Mesendoderm (in vitro differentiated cells): Measurements from ENCODE around the gene KRTAP17-1.

Source experiments
- DNase-seq: peaks from one replicate; pipeline ENCODE4 v3.0.0; 2013
- H2AK5ac ChIP-seq: 2 replicates; pipeline ENCODE4 v1.6.1; 2013; ENCODE audit warnings: low read length, inconsistent platforms
- H2BK120ac ChIP-seq: 2 replicates; pipeline ENCODE4 v1.6.1; 2013; ENCODE audit warnings: low read depth, mild to moderate bottlenecking, low read length, moderate library complexity, mixed read lengths
- H2BK15ac ChIP-seq: replicated peaks from 2 replicates; pipeline ENCODE4 v1.6.1; 2013; ENCODE audit warnings: low read depth, mild to moderate bottlenecking, moderate library complexity
- H2BK5ac ChIP-seq: 2 replicates; pipeline ENCODE4 v1.6.1; 2013; ENCODE audit warnings: low read length, inconsistent platforms
- H3K18ac ChIP-seq: 2 replicates; pipeline ENCODE4 v1.6.1; 2013; ENCODE audit warnings: mild to moderate bottlenecking, low read length, mixed read lengths
- H3K23ac ChIP-seq: one replicate; pipeline ENCODE4 v1.6.1; 2013; ENCODE audit warnings: low read length
- H3K27ac ChIP-seq: 2 replicates; pipeline ENCODE4 v1.5.1; 2013; ENCODE audit warnings: low read depth, mild to moderate bottlenecking, inconsistent platforms, low read length, moderate library complexity
- H3K27me3 ChIP-seq: 2 replicates; pipeline ENCODE4 v1.6.1; 2013; ENCODE audit warnings: low read length, control low read depth, mild to moderate bottlenecking, inconsistent platforms; ENCODE audit not compliant: insufficient read depth, poor library complexity
- H3K36me3 ChIP-seq: 2 replicates; pipeline ENCODE4 v1.6.1; 2013; ENCODE audit warnings: low read length, inconsistent platforms; ENCODE audit not compliant: control insufficient read depth, insufficient read depth
- H3K4ac ChIP-seq: one replicate; pipeline ENCODE4 v1.6.1; 2013; ENCODE audit warnings: low read depth, mild to moderate bottlenecking, low read length, moderate library complexity
- H3K4me1 ChIP-seq: 2 replicates; pipeline ENCODE4 v1.6.1; 2013; ENCODE audit warnings: low read depth, low read length, inconsistent platforms; ENCODE audit not compliant: control insufficient read depth
- H3K4me2 ChIP-seq: 2 replicates; pipeline ENCODE4 v1.6.1; 2013; ENCODE audit warnings: low read length
- H3K4me3 ChIP-seq: 2 replicates; pipeline ENCODE4 v1.5.1; 2013; ENCODE audit warnings: mild to moderate bottlenecking, low read length
- H3K56ac ChIP-seq: one replicate; pipeline ENCODE4 v1.6.1; 2013; ENCODE audit warnings: low read length
- H3K79me1 ChIP-seq: 2 replicates; pipeline ENCODE4 v1.6.1; 2013; ENCODE audit warnings: low read length, inconsistent platforms
- H3K79me2 ChIP-seq: 2 replicates; pipeline ENCODE4 v1.6.1; 2013; ENCODE audit warnings: mild to moderate bottlenecking, low read length; ENCODE audit not compliant: control insufficient read depth, insufficient read depth
- H3K9ac ChIP-seq: 2 replicates; pipeline ENCODE4 v1.6.1; 2013; ENCODE audit warnings: low read length, inconsistent platforms
- H4K5ac ChIP-seq: one replicate; pipeline ENCODE4 v1.6.1; 2013; ENCODE audit warnings: low read length
- H4K8ac ChIP-seq: one replicate; pipeline ENCODE4 v1.6.1; 2013; ENCODE audit warnings: low read depth, mild to moderate bottlenecking, control low read depth, low read length, moderate library complexity
- WGBS: extraction: QIAGEN DNeasy Blood & Tissue Kit; methylation state at CpG from one replicate; pipeline ENCODE4 v1.1.7; 2013; ENCODE audit warnings: low lambda C conversion rate, missing lambda C conversion rate; ENCODE audit not compliant: insufficient coverage; ENCODE audit errors: extremely low coverage; 5-methylcytosine and 5-hydroxymethylcytosine counted together

KRTAP17-1 gene

DNA sequence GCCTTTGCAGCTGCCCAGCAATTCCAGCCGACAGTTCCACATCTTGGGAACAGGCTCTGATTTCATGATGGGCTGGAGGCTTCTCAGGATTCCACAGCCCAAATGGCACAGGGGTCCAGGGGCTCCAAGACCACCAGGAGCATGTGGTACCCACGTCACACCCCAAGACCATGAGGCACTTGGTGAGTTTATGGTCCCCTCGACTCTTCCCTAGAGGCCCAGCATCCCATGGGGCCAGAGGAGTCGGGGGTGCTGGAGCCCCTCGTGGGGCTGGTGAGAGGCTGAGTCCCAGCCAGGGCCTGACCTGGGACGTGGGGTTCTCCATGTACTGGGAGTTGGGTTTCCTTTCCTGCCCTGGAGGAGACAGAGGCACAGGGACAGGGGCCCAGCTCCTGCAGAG, 10.1 kb upstream of the KRTAP17-1 start:
- Histone ChIP-seq H3K4me2 (no peak overlapping the region), H3K23ac (no peak overlapping the region), H3K9ac (no peak overlapping the region), H3K4me3 (no peak overlapping the region), H3K18ac (no peak overlapping the region), H3K79me1 (no peaks in the 10 kb centered on the region), H3K4ac (no peak overlapping the region), H3K79me2 (no peaks in the 10 kb centered on the region), H4K8ac (no peak overlapping the region), H4K5ac (no peak overlapping the region), H3K36me3 (no peaks in the 10 kb centered on the region), H3K56ac (no peak overlapping the region), H3K27ac (no peak overlapping the region), H3K4me1 (no peaks in the 10 kb centered on the region), H2AK5ac (no peak overlapping the region), H3K27me3 (no peaks in the 10 kb centered on the region), H2BK120ac (no peak overlapping the region), H2BK15ac (no peak overlapping the region), H2BK5ac (no peak overlapping the region)
- DNase-seq = no peak
- no CpG with 5 or more reads among the region's 6 CpGs for WGBS

DNA sequence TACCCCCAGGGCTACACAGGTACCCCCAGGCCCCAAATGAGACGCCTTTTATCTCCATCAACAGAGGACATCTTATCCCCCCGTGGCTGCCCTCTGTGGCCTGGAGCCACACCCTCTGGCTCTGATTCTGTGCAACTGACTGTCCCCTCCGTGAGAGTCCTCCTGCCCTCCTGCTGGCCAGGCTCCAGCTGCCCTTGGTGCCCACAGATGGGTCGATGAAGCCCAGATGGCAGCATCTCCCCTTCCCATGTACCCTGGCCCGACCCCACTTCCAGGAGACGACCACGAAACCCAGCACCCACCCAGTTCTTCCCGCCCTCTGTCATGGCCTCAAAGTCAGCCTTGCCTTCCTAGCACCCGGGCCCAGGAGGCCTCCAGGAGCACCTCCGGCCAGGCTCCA, 9.6 kb upstream of the KRTAP17-1 start:
- no peaks in the 10 kb centered on the region for H3K79me1 ChIP-seq
- H3K36me3 ChIP-seq = no peaks in the 10 kb centered on the region
- H3K27me3 ChIP-seq = no peaks in the 10 kb centered on the region
- H3K4me3 ChIP-seq = no peak overlapping the region
- H4K8ac ChIP-seq = no peak overlapping the region
- no peak for DNase-seq
- no peak overlapping the region for H2BK15ac ChIP-seq
- no peak overlapping the region for H4K5ac ChIP-seq
- no peaks in the 10 kb centered on the region for H3K4me1 ChIP-seq
- WGBS = no CpG with 5 or more reads among the region's 10 CpGs
- no peak overlapping the region for H3K56ac ChIP-seq
- H3K79me2 ChIP-seq = no peaks in the 10 kb centered on the region
- H3K27ac ChIP-seq = no peak overlapping the region
- H3K4me2 ChIP-seq = no peak overlapping the region
- H3K9ac ChIP-seq = no peak overlapping the region
- H3K18ac ChIP-seq = no peak overlapping the region
- no peak overlapping the region for H3K23ac ChIP-seq
- H2AK5ac ChIP-seq = no peak overlapping the region
- H2BK120ac ChIP-seq = no peak overlapping the region
- no peak overlapping the region for H2BK5ac ChIP-seq
- no peak overlapping the region for H3K4ac ChIP-seq

DNA sequence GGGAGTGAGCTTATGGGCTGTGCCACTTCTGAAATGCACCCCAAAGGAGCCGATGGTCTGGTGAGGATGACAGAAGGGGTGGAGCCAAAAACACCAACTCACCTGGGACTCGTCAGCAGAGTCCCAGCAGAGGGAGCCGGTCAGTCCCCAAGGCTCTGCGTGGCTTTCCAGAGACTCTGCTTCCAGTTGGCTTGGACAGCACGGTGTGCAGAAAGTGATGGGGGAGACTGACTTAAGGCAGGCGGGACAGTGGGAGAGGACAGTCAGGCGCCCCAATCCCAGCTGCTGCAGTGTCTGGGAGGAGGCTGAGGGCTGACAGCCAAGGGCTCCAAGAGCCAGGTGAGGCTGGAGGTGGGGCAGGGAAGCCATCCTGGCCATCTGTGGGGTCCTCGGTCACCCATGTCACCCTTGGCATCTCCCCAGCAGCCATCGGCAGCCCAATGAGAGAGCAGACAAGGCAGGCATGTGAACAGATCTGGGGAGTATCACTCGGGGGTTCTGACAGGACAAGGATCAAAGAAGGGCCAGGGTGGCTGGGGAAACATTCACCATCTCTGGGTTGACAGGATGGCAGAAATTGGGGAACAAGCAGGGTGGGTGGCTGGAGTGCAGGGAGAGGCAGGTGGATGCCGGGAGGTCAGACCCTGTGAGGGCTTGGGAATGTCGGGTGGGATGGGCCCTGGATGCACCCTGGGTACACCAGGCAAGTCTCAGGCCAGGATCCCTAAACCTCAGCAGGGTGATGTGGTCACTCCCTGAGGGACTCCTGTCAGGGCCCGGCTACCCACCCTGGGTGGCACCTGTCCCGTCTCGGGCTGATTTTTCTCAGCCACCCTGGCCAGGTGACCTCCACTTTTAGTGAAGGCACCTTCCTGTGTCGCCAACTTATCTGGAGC, 8.9 kb upstream of the KRTAP17-1 start:
- H2BK5ac ChIP-seq = no peak overlapping the region

GRCh38 chr17:41322903-41323895, 7.7 kb upstream of the KRTAP17-1 start:
- DNase-seq = peak; percentile 14
- no peak overlapping the region for H3K4me3 ChIP-seq
- no peaks in the 10 kb centered on the region for H3K27me3 ChIP-seq
- no peak overlapping the region for H3K4ac ChIP-seq
- no peak overlapping the region for H3K4me2 ChIP-seq
- H3K9ac ChIP-seq = no peak overlapping the region
- no peaks in the 10 kb centered on the region for H3K36me3 ChIP-seq
- no peak overlapping the region for H2BK120ac ChIP-seq
- no peaks in the 10 kb centered on the region for H3K79me2 ChIP-seq
- H3K27ac ChIP-seq = no peak overlapping the region
- H2AK5ac ChIP-seq = no peak overlapping the region
- no peak overlapping the region for H3K23ac ChIP-seq
- H4K5ac ChIP-seq = no peak overlapping the region
- no peak overlapping the region for H3K56ac ChIP-seq
- H3K18ac ChIP-seq = no peak overlapping the region
- no peak overlapping the region for H2BK5ac ChIP-seq
- H3K79me1 ChIP-seq = no peaks in the 10 kb centered on the region
- H3K4me1 ChIP-seq = no peaks in the 10 kb centered on the region
- no CpG with 5 or more reads among the region's 11 CpGs for WGBS
- no peak overlapping the region for H2BK15ac ChIP-seq
- H4K8ac ChIP-seq = no peak overlapping the region

More for the DNA sequence above, 8.9 kb upstream of the KRTAP17-1 start:
- H3K23ac ChIP-seq = no peak overlapping the region
- peak; percentile 57 for DNase-seq
- H3K56ac ChIP-seq = no peak overlapping the region
- no peak overlapping the region for H2AK5ac ChIP-seq
- H4K5ac ChIP-seq = no peak overlapping the region
- H3K4me3 ChIP-seq = no peak overlapping the region
- H3K36me3 ChIP-seq = no peaks in the 10 kb centered on the region
- H3K9ac ChIP-seq = no peak overlapping the region
- no peaks in the 10 kb centered on the region for H3K4me1 ChIP-seq
- no peak overlapping the region for H3K4ac ChIP-seq
- no peak overlapping the region for H3K4me2 ChIP-seq
- no peak overlapping the region for H3K27ac ChIP-seq
- no peaks in the 10 kb centered on the region for H3K79me2 ChIP-seq
- H3K27me3 ChIP-seq = no peaks in the 10 kb centered on the region
- no peak overlapping the region for H3K18ac ChIP-seq
- no peak overlapping the region for H2BK15ac ChIP-seq
- no peak overlapping the region for H4K8ac ChIP-seq
- no peak overlapping the region for H2BK120ac ChIP-seq
- no CpG with 5 or more reads among the region's 16 CpGs for WGBS
- no peaks in the 10 kb centered on the region for H3K79me1 ChIP-seq

DNA sequence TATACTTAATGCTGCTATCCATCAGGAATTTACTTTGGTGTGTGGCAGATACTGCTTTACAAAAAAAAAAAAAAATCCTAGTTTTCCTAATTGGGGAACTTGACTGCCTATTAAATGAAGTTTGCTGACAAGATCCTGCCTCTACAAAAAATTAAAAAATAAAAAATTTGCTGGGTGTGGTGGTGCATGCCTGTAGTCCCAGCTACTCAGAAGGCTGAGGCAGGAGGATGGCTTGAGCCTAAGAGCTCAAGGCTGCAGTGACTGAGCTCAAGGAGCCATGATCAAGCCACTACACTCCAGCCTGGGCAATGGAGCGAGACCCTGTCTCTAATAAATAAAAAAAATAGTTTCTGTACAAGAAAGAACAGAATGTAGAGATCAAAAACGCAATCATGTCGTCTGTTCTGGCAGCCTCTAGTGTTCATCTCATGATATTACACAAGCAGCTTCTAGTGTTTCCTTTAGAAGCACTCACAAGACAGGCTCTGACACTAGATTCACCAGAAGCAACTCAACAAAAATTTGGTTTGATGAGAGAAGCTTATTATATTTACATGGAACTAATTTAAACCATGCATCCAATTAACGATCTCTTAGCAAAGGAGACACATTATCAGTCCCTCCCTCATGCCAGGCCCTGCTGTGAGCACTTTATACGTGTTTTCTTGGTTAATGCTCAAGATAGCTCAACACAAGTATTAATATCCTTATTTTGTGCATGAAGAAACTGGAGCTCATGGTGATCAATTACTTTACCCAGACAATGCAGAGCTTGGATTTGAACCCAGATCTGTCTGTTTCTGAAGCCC, 6.8 kb upstream of the KRTAP17-1 start:
- Histone ChIP-seq H3K4me2 (no peak overlapping the region), H3K79me1 (no peaks in the 10 kb centered on the region), H4K5ac (no peak overlapping the region), H3K9ac (no peak overlapping the region), H3K79me2 (no peaks in the 10 kb centered on the region), H3K23ac (no peak overlapping the region), H3K4ac (no peak overlapping the region), H3K56ac (no peak overlapping the region), H4K8ac (no peak overlapping the region), H3K27ac (no peak overlapping the region), H2AK5ac (no peak overlapping the region), H3K27me3 (no peaks in the 10 kb centered on the region), H2BK15ac (no peak overlapping the region), H3K4me1 (no peaks in the 10 kb centered on the region), H3K36me3 (no peaks in the 10 kb centered on the region), H2BK120ac (no peak overlapping the region), H3K18ac (no peak overlapping the region), H2BK5ac (no peak overlapping the region), H3K4me3 (no peak overlapping the region)
- WGBS = no CpG with 5 or more reads among the region's 5 CpGs
- DNase-seq = peak; percentile 46
